ENCODE data around the gene FOXA1.

DNA sequence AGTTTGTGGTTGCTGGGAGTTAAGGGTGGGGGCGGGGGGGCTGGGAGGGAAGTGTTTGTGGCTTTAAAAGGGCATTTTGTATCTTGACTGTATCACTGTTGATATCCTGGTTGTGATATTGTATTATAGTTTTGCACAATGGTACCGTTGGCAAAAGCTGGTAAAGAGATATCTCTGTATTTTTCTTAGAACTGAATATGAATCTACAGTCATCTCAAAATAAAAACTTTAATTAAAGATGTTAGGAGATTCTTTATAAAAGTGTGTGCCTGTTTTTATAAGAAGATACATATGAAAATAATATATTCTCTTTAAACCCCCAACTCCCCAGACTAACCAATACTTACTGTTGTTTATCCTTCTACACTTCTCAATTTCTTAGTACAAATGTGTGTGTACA is 43.5 kb upstream of the FOXA1 start:
- TF ChIP-seq, protein P1, sequence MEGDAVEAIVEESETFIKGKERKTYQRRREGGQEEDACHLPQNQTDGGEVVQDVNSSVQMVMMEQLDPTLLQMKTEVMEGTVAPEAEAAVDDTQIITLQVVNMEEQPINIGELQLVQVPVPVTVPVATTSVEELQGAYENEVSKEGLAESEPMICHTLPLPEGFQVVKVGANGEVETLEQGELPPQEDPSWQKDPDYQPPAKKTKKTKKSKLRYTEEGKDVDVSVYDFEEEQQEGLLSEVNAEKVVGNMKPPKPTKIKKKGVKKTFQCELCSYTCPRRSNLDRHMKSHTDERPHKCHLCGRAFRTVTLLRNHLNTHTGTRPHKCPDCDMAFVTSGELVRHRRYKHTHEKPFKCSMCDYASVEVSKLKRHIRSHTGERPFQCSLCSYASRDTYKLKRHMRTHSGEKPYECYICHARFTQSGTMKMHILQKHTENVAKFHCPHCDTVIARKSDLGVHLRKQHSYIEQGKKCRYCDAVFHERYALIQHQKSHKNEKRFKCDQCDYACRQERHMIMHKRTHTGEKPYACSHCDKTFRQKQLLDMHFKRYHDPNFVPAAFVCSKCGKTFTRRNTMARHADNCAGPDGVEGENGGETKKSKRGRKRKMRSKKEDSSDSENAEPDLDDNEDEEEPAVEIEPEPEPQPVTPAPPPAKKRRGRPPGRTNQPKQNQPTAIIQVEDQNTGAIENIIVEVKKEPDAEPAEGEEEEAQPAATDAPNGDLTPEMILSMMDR (IDR thresholded peaks at IDR 0.05 in 4 of 5, conservative IDR thresholded peaks at IDR 0.05 in 1 of 5), result no peak
- TF ChIP-seq POLR2A (IDR thresholded peaks at IDR 0.05), result no peak

All from gastrocnemius medialis (tissue), 4 donors.